GM12891 (cell line): ENCODE measurements around the gene YAF2.

ENCODE experiments used
- PAX5 ChIP-seq: IDR thresholded peaks from 2 replicates; pipeline ENCODE4 v1.6.1; 2011; ENCODE audit warnings: low read length, moderate library complexity, mild to moderate bottlenecking; ENCODE audit not compliant: insufficient read depth, severe bottlenecking
- POLR2A ChIP-seq: IDR thresholded peaks from 2 replicates; pipeline ENCODE4 v1.6.1; 2011; ENCODE audit warnings: low read depth, low read length, control low read depth
- POLR2AphosphoS5 ChIP-seq: IDR thresholded peaks from 2 replicates; pipeline ENCODE4 v1.6.1; 2011; ENCODE audit warnings: low read depth, low read length, control low read depth
- SPI1 ChIP-seq: IDR thresholded peaks from 2 replicates; pipeline ENCODE4 v1.6.1; 2011; ENCODE audit warnings: low read depth, low read length, control low read depth
- TAF1 ChIP-seq: IDR thresholded peaks from 2 replicates; pipeline ENCODE4 v1.6.1; 2011; ENCODE audit warnings: low read depth, low read length, control low read depth

GRCh38 chr12:42261708-42262107 lies 23.7 kb upstream of the YAF2 start:
- TF ChIP-seq POLR2A (no peak), POLR2AphosphoS5 (no peak), PAX5 (no peak), TAF1 (no peak), SPI1 (no peak)
